Nephron (organoid): Measurements from ENCODE around the gene XXYLT1.

ENCODE experiments used
- H3K27ac Mint-ChIP-seq, 3 experiments: 2 replicates each; pipeline ENCODE4 v1.8.0; 2020; ENCODE audit warnings: mixed read lengths in 3 of 3, mild to moderate bottlenecking in 2 of 3, moderate library complexity in 1 of 3
- H3K27me3 Mint-ChIP-seq: 2 replicates; pipeline ENCODE4 v1.8.0; 2021; ENCODE audit warnings: low read depth, mild to moderate bottlenecking, moderate library complexity, mixed read lengths
- H3K36me3 Mint-ChIP-seq: 2 replicates; pipeline ENCODE4 v1.8.0; 2020; ENCODE audit warnings: low read depth, mixed read lengths
- H3K4me1 Mint-ChIP-seq: 2 replicates; pipeline ENCODE4 v1.8.0; 2020; ENCODE audit warnings: mixed read lengths
- H3K4me3 Mint-ChIP-seq, 3 experiments: 2 replicates each; pipeline ENCODE4 v1.8.0; 2020; ENCODE audit warnings: mild to moderate bottlenecking in 3 of 3, mixed read lengths in 3 of 3, moderate library complexity in 2 of 3
- H3K9me3 Mint-ChIP-seq: 2 replicates; pipeline ENCODE4 v1.8.0; 2020; ENCODE audit warnings: mixed read lengths
- CTCF ChIP-seq, 3 experiments: fragments of 200-600 bp; sonication (generic); IDR thresholded peaks; one replicate each; pipeline ENCODE4 v1.5.0; 2021; ENCODE audit warnings: antibody characterized with exemption in 3 of 3; ENCODE audit not compliant: unreplicated experiment in 3 of 3

The XXYLT1 gene

GRCh38 chr3:195098741-195099525 is 172.0 kb downstream of the XXYLT1 start:
- H3K36me3 Mint-ChIP-seq: peaks cover 14% of the 10 kb centered on the region
- peaks cover 11% of the 10 kb centered on the region for H3K27me3 Mint-ChIP-seq
- H3K4me1 Mint-ChIP-seq: peaks cover 33% of the 10 kb centered on the region
- H3K27ac Mint-ChIP-seq: no peak overlapping the region
- H3K4me3 Mint-ChIP-seq: no peak overlapping the region
- peaks cover 9% of the 10 kb centered on the region for H3K9me3 Mint-ChIP-seq
- no peak for TF ChIP-seq CTCF (IDR thresholded peaks at IDR 0.05; ENCODE audit: unreplicated experiment in 3 of 3)

DNA sequence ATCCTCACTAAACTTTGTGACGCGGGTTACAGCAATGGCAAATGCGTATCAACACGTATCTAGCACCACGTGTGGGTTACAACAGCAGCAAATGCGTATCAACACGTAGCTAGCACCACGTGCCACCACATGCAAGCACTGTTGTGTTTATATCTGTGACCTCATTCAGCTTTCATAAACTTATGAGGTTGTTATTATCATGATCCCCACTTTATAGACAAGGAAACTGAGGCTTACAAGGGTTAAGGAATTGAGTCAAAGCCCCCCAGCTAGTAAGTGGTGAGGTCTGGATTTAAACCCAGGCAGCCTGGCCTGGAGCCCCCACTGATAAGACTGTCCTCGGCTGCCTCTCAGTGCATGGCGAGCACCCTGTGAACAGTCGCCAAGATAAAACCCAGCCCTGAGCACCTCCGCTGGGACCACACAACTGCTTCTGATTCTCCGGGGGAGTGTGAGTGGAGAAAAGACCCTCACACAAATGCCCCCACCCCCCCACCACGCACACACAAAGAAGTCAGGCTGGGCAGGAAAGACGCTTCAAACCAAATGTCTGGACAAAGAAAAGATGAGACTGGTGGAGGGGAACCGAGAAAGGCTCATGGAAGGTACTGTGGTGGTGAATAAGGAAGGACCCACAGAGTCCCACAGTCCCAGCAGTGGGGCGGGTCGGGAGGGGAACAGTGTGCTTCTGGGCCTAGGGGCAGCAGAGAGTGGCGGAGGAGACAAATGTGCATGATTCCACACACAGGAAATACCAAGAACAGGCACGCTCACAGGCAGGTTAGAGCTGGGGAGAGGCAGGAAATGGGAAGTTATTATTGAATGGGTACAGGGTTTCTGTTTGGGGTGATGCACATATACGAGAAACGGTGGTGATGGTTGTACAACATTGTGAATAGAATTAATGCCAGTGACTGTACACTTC is 173.4 kb downstream of the XXYLT1 start:
- Mint-ChIP-seq H3K27me3 (peaks cover 6% of the 10 kb centered on the region), H3K4me1 (peaks cover 26% of the 10 kb centered on the region)

GRCh38 chr3:195096484-195097330 is 174.3 kb downstream of the XXYLT1 start:
- Mint-ChIP-seq H3K9me3 (peaks cover 12% of the 10 kb centered on the region), H3K4me1 (peaks cover 23% of the 10 kb centered on the region), H3K4me3 (no peak overlapping the region)

More for the DNA sequence above, 173.4 kb downstream of the XXYLT1 start:
- TF ChIP-seq CTCF (IDR thresholded peaks at IDR 0.05; ENCODE audit: unreplicated experiment in 3 of 3): no peak
- Mint-ChIP-seq H3K27ac (peak overlapping the region in 1 of 3 experiments; percentile 39), H3K9me3 (peaks cover 12% of the 10 kb centered on the region), H3K36me3 (peaks cover 18% of the 10 kb centered on the region), H3K4me3 (no peak overlapping the region)

DNA sequence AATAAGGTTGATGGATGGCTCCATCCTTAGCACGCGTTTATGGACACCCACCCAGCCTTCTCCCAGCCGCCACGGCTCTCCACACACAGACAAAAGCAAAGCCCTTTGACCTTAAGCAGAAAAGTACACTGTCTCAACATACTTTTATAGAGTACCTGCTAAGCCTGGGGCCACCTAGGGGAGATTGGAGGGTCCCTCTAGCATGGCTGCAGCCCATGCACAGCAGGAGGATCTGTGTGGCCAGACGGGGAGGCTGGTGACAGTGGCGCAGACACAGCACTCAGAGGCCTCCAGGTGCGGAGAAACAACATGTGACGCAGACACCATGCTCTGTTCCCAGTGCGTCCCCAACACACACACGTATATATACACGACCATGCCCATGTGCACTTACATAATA is 174.9 kb downstream of the XXYLT1 start:
- Mint-ChIP-seq H3K4me3 (no peak overlapping the region), H3K9me3 (peaks cover 12% of the 10 kb centered on the region), H3K36me3 (peaks cover 18% of the 10 kb centered on the region), H3K27ac (peak overlapping the region in 1 of 3 experiments; percentile 19), H3K27me3 (peaks cover 6% of the 10 kb centered on the region), H3K4me1 (peaks cover 18% of the 10 kb centered on the region)
- no peak for TF ChIP-seq CTCF (IDR thresholded peaks at IDR 0.05; ENCODE audit: unreplicated experiment in 3 of 3)

More at GRCh38 chr3:195096484-195097330, 174.3 kb downstream of the XXYLT1 start:
- Mint-ChIP-seq H3K27me3 (peaks cover 6% of the 10 kb centered on the region), H3K36me3 (peaks cover 18% of the 10 kb centered on the region), H3K27ac (peak overlapping the region in 1 of 3 experiments; percentile 38)
- no peak for TF ChIP-seq CTCF (IDR thresholded peaks at IDR 0.05; ENCODE audit: unreplicated experiment in 3 of 3)

DNA sequence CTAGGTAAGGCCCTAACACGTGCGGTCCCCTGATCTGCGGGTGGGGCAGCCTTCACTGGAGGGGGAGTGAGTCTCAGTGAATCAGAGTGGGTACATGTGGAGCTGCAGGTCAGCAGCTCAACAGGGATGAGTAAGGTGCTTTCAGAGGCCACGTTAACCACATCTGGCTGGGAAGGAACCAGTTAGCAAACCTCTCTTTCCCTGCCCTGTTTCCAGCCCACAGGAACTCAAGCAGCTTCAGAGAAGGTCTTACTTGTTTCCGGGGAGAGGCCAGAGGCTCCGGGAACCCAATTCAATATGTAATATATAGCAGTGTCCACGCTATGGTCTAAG is 175.3 kb downstream of the XXYLT1 start:
- TF ChIP-seq CTCF (IDR thresholded peaks at IDR 0.05; ENCODE audit: unreplicated experiment in 3 of 3): no peak
- peaks cover 14% of the 10 kb centered on the region for H3K9me3 Mint-ChIP-seq
- H3K27ac Mint-ChIP-seq: peak overlapping the region in 2 of 3 experiments; percentile 75 to 90
- peaks cover 18% of the 10 kb centered on the region for H3K4me1 Mint-ChIP-seq
- H3K4me3 Mint-ChIP-seq: no peak overlapping the region
- H3K36me3 Mint-ChIP-seq: peaks cover 18% of the 10 kb centered on the region
- peaks cover 6% of the 10 kb centered on the region for H3K27me3 Mint-ChIP-seq
